ENCODE results near the gene SLC16A9. TPM values are rescaled to one million over a fixed set of nuclear protein-coding genes. Genes with fewer than 3 reads are reported as not detected.

The SLC16A9 gene
- total RNA-seq, 1 experiment from 2014 or later = 0.07 TPM

GRCh38 chr10:59720377-59720776 is 10.7 kb upstream of the SLC16A9 start:
- no peak for DNase-seq (ENCODE audit: low read depth)

GRCh38 chr10:59719374-59719773 is 9.7 kb upstream of the SLC16A9 start:
- DNase-seq (ENCODE audit: low read depth) = no peak

GRCh38 chr10:59718257-59718656 is 8.6 kb upstream of the SLC16A9 start:
- no peak for DNase-seq (ENCODE audit: low read depth)

GRCh38 chr10:59713196-59713821 is 3.7 kb upstream of the SLC16A9 start:
- no peak for DNase-seq (ENCODE audit: low read depth)

GRCh38 chr10:59711871-59712494 is 2.3 kb upstream of the SLC16A9 start:
- no peak for DNase-seq (ENCODE audit: low read depth)

GRCh38 chr10:59708816-59709394 is 745 bp downstream of the SLC16A9 start:
- no peak for DNase-seq (ENCODE audit: low read depth)

- no peak for DNase-seq (ENCODE audit: low read depth)
Observed at GRCh38 chr10:59706851-59707797, 2.5 kb downstream of the SLC16A9 start.

- no peak for DNase-seq (ENCODE audit: low read depth)
Observed at GRCh38 chr10:59705931-59706330, 3.7 kb downstream of the SLC16A9 start.

GRCh38 chr10:59704630-59705029 is 5.0 kb downstream of the SLC16A9 start:
- DNase-seq (ENCODE audit: low read depth) = no peak

GRCh38 chr10:59702347-59702746 is 7.3 kb downstream of the SLC16A9 start:
- no peak for DNase-seq (ENCODE audit: low read depth)

- DNase-seq (ENCODE audit: low read depth) = no peak
Observed at GRCh38 chr10:59700709-59701108, 8.9 kb downstream of the SLC16A9 start.

- DNase-seq (ENCODE audit: low read depth) = no peak
Observed at GRCh38 chr10:59698326-59698725, 11.3 kb downstream of the SLC16A9 start.

- DNase-seq (ENCODE audit: low read depth) = no peak
Observed at GRCh38 chr10:59695637-59696036, 14.0 kb downstream of the SLC16A9 start.

- no peak for DNase-seq (ENCODE audit: low read depth)
Observed at GRCh38 chr10:59694936-59695335, 14.7 kb downstream of the SLC16A9 start.

- no peak for DNase-seq (ENCODE audit: low read depth)
Observed at GRCh38 chr10:59692113-59692512, 17.5 kb downstream of the SLC16A9 start.

GRCh38 chr10:59688921-59689351 is 20.7 kb downstream of the SLC16A9 start:
- DNase-seq (ENCODE audit: low read depth) = peak; percentile 7

- DNase-seq (ENCODE audit: low read depth) = no peak
Observed at GRCh38 chr10:59687657-59688056, 22.0 kb downstream of the SLC16A9 start.

GRCh38 chr10:59684006-59684405 is 25.6 kb downstream of the SLC16A9 start:
- DNase-seq (ENCODE audit: low read depth) = no peak

- DNase-seq (ENCODE audit: low read depth) = no peak
Observed at GRCh38 chr10:59682986-59683937, 26.4 kb downstream of the SLC16A9 start.

- no peak for DNase-seq (ENCODE audit: low read depth)
Observed at GRCh38 chr10:59680199-59680598, 29.5 kb downstream of the SLC16A9 start.

- DNase-seq (ENCODE audit: low read depth) = peak; percentile 6
Observed at GRCh38 chr10:59678884-59679301, 30.8 kb downstream of the SLC16A9 start.

Measured in M059J (cell line).